Right lung (tissue), 5 donors: ENCODE results near the gene UBE2K. TPM values are rescaled to one million over a fixed set of nuclear protein-coding genes. Genes with fewer than 3 reads are reported as not detected.
"Not testable (repeated sequence)": the region's sequence is repeated elsewhere in the genome, so short reads cannot be mapped to it uniquely, and the experiment has no call there.

Experiments used
- DNase-seq, 2 donors: peaks; one replicate each; pipeline ENCODE4 v3.0.0-alpha.2; 2013
- polyA plus RNA-seq, 5 donors: library from polyadenylated mRNA; unstranded; fragments of 120-200 nt; gene quantifications; one replicate each; pipeline versions ENCODE4 v1.2.1 to v1.2.3, GENCODE V29; 2013; ENCODE audit warnings: inconsistent platforms in 1 of 5, low replicate concordance in 1 of 5; ENCODE audit not compliant: insufficient read length in 5 of 5, insufficient read depth in 1 of 5

UBE2K gene
- polyA plus RNA-seq, 5 donors = 62.0 to 83.4 (median 70.5) TPM

DNA sequence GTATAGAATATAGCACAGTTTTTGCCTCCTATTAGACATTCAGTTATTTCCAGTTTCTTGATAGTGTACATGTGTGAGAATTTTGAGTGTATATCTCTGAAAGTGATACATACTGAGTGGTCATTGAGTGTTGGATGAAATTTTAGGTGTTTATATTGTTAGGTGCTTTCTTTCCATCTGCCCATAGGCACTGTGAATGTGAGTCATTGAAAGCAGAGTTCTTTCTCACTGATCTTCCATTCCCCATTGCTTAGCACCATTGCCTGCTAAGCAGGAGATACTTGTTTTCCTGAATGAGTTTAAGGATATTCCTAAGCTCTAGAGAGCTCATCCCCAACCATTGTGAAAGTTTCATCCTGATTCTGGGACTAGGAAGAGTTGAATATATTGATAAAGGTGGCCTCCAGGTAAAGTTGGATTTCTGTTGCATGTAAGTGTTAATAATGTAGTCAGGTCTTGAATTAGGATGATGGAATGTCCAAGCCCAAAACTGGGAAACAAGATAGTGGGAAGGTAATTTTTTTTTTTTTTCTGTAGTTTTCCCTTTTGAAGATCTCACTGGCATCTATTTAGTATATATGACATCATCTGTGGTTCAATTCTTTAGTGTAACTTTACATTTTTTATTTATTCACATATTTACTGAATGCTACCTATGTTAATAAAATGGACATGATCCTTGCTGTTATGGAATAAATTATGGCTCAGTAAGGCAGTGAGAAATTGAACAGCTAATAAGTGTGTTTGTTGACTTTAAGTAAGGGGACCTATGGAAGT lies 22.1 kb downstream of the UBE2K start:
- no peak for DNase-seq

DNA sequence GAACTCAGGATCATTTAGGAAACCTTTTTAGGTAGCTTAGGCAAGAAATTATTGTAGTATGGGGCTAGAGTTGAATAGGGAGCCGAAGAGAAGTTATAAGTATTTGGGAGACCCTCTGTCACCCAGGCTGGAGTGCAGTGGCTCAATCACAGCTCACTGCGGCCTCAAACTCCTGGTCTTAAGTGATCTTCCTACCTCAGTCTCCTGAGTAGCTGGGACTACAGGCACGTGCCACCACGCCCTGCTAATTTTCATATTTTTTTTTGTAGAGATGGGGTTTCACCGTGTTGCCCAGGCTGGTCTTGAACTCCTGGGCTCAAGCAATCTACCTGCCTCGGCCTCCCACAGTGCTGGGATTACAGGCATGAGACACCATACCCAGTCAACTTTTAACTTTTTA lies 23.3 kb downstream of the UBE2K start:
- not testable (repeated sequence) for DNase-seq

DNA sequence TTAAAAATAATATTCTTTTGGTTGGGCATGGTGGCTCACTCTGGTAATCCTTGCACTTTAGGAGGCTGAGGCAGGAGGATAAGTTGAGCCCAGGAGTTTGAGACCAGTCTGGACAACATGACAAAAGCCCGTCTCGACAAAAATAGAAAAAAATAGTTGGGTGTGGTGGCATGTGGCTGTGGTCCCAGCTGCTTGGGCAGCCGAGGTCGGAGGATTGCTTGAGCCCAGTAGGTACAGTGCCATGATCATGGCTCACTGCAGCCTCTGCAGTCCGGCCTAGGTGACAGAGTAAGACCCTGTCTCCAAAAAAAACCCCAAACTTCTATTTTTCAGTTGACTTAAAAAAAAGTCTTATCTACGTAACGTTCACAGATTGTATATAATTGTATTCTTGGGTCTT lies 23.9 kb downstream of the UBE2K start:
- DNase-seq = no peak

DNA sequence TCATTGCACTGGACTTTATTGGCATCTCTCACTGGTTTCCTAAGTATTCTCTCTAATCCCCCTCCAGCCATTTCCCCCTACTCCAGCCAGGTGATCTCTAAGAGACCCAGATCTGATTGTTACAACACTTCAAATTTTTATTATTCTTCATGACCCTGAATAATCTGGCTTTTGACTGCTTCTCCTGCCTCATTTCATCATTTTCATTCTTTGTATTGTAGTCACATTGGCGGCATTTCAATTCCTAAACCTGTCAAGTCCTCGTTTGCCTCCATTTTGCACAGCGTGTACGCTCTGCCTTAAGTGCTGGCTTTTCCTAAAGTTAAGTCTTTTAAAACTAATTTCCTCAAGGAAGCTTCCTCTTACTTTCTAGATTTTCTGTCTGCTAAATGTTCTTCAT lies 31.6 kb downstream of the UBE2K start:
- no peak for DNase-seq

DNA sequence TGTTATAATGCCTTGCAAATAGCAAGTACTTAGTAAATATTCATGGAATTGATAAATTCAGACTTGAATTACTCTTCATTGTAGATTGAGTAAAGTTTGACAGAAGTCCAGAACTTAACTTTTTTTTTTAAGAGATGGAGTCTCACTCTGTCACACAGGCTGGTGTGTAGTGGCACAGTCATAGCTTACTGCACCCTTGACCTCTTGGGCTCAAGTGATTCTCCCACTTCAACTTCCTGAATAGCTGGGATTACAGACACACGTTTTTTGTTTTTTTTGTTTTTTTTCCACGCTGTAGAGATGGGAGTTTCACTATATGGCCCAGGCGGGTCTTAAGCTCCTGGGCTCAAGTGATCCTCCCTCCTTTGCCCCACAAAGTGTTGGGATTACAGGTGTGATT lies 32.1 kb downstream of the UBE2K start:
- no peak for DNase-seq

DNA sequence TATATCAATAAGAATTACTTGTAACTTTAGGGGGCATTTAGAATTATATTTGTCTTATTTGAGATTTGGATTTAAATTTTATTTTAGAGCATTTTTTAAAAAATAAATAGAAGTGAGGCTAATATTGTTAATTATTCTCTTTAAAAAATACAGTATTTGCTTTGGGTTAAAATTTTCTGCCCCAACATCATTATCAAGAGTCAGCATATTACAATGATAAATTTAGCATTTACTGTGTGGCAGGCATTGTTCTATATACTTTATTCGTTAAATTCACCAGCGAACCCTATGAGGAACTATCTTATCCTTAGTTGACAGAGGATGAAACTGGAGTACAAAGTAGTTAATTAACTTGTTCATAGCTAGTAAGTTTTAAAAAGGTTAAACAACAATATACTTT lies 34.0 kb downstream of the UBE2K start:
- no peak for DNase-seq

DNA sequence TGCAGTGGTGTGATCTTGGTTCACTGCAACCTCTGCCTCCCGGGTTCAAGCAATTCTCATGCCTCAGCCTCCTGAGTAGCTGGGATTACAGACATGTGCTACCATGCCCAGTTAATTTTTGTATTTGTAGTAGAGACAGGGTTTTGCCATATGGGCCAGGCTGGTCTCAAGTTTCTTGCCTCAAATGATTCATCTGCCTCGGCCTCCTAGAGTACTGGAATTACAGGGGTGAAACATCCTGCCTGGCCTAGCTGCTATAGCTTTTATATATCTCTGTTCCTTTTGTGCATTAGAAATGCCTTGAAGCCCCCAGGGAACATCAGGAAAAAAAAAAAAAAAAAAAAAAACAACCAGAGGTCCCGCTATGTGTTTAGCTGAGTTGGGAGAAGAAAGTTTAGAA lies 34.8 kb downstream of the UBE2K start:
- DNase-seq = no peak

DNA sequence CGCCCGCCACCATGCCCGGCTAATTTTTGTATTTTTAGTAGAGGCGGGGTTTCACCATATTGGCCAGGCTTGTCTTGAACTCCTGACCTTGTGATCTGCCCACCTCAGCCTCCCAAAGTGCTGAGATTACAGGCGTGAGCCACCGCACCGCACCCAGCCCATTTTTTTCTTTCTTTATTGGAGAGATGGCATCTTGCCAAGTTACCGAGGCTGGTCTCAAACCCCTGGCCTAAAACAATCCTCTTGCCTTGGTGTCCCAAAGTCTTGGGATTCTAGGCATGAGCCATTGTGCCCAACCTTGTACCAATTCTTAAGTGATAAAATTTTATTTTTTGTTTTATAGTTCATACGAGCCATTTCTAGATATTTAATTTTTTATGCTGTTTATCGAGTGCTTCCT lies 41.7 kb downstream of the UBE2K start:
- DNase-seq = not testable (repeated sequence)

DNA sequence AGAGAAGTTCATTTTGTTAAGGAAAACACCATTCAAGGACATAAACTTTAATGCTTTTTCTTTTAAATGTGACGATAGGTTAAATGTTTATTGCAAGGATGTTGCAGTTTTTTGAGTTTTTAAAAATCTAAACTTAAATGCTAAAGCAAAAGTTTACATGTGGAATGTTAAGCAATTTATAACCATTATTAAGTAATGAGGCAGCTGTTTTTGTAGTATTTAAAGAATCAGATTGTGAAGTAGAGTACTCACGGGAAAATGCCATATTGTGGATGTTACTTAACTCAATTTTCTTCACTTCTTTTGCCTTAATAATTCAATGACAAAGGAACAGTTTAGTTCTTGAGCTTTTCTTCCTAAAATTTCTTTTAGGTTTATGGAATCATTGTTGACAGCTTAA lies 43.5 kb downstream of the UBE2K start:
- no peak for DNase-seq

DNA sequence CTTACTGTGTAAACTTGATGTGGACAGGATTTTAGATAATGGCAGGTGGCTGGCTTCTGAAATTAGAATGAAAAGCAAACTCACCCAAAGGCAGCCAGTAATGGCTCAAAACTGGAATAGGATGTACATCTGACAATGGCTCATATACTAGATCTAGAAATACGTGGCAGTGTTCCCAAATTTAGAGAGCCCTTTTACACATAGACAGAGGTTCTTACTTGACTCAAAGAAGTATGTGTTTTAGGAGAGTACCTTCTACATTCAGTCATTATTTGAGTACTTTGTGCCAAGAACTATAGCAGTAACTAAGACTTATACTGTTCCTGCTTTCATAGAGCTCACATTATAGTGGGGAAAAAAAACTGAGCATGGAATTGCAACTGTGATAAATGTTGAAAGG lies 48.0 kb downstream of the UBE2K start:
- no peak for DNase-seq

DNA sequence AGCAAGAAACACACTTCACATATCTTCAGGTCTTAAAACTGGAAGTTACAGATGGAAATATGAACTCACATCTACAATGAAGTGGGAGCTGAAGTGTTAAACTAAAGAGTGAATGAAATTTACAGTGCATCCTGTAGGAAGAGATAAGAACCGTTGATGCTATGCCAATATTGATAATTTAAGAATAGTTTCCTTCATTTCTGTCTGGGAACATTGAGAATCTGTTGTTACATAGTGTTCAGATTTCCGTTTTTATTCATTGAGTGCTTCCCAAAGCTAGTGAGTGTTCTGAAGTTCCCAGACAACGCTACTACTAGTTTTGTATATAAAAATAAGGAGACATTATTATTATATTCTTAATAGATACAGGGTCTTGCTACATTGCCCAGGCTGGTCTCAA lies 52.3 kb downstream of the UBE2K start:
- no peak for DNase-seq

DNA sequence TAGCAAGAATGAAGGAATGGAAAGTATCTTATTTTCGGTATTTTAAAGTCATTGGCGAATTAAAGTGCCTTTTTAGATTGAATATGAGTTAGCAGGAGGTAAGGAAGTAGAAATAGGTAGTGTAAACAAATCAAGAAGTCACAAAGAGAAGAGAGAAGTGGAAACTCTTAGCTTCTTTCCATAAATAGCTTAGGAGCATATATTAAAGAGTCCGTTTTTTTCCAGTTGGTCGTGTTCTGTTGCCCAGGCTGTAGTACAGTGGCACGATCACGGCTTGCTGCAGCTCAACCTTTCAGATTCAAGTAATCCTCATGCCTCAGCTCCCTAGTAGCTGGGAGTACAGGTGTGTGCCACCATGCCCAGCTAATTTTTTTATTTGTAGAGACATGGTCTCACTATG lies 56.4 kb downstream of the UBE2K start:
- DNase-seq = no peak

DNA sequence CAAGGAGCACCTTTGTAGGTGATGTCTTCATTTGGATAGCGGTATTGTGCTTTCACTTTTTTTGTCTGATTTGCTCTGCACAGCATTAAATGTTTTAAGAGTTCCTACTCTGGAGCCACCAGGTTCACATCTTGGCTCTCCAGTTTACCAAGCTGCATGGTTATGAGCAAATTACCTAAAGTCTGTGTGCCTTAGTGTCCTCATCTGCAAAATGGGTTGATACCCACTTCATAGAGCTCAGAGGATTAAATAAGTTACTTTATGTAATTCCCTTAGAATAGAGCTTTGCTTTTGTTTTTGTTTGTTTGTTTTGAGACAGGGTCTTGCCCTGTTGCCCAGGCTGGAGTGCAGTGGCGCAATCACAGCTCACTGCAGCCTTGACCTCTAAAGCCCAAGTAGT lies 58.2 kb downstream of the UBE2K start:
- no peak for DNase-seq

DNA sequence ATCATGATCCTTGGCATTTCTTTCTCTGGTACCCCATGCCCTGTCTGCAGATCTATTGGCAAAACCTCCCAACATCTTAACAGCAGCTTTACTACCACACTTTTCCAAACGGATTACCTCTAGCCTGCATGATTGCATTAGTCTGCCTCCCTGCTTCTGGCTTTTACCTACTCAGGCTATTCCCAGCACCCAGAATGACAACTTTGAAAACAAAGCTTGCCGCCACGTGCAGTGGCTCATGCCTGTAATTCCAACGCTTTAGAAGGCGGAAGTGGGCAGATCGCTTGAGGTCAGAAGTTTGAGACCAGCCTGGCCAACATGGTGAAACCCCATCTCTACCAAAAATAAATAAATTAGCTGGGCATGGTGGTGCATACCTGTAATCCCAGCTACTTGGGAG lies 60.2 kb downstream of the UBE2K start:
- no peak for DNase-seq

DNA sequence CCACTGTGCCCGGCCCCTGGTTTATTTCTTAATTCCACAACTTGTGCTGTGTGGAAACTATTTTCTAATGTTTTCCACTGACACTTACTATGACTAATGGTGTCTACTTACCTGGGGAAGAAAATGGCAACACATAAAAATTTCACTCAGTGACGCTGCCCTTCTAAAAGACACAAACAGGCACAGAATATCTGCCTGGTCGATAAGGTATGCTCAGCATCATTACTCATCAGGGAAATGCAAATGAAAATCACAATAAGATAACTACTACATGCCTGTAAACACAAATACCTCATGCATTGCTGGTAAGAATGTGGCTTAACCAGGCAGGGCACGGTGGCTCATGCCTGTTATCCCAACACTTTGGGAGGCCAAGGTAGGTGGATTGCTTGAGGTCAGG lies 61.6 kb downstream of the UBE2K start:
- DNase-seq = no peak

DNA sequence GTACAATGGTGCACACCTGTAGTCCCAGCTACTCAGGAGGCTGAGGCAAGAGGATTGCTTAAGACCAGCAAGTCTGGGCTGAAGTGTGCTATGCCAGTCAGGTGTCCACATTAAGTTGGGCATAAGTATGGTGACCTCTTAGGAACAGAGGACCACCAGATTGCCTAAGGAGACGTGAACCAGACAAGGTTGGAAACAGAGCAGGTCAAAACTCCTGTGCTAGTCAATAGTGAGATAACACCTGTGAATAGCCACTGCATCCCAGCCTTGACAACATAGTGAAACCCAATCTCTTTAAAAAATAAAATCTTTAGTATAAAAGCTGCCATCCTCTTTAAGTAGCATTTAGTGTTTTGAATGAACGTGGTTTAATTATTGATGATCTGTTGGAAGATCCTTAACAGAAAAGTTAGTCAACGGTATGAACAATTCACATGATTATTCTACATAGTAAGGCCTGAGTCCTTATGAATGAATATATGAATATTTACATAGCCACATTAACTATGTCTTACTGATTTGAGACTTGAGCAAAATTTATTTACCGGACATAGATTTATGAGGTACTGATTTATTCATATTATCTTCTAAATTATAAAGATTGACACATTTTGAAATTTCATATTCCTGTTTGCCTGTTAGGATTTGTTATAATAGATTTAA lies 63.2 kb downstream of the UBE2K start:
- no peak for DNase-seq

DNA sequence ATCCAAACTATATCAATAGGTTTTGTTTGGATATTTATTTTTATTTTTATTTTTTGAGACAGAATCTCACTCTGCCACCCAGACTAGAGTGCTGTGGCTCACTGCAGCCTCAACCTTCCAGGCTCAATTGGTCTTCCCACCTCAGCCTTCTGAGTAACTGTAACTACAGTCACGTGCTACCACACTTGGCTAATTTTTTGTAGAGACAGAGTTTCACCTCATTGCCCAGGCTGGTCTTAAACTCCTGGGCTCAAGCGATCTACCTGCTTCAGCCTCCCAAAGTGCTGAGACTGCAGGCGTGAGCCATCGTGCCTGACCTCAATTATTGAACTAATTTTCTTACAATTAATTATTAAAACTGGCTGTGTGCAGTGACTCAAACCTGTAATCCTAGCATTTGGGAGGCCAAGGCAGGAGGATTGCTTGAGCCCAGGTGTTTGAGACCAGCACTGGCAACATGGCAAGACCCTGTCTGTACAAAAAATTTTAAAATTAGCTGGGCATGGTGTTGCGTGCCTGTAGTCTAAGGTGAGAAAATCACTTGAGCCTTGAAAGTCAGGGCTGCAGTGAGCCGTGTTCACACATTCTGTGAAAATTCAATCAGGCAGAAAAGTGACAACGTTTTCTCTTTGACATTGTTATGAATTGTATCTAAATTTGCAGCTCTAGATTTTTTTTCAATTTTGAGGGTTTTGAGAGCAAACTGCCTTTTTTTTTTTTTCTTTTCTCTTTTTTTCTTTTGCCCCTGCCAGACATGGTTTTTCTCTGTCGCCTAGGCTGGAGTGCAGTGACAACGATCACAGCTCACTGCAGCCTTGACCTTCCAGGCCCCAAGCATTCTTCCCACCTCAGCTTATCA lies 66.0 kb downstream of the UBE2K start:
- DNase-seq = no peak

DNA sequence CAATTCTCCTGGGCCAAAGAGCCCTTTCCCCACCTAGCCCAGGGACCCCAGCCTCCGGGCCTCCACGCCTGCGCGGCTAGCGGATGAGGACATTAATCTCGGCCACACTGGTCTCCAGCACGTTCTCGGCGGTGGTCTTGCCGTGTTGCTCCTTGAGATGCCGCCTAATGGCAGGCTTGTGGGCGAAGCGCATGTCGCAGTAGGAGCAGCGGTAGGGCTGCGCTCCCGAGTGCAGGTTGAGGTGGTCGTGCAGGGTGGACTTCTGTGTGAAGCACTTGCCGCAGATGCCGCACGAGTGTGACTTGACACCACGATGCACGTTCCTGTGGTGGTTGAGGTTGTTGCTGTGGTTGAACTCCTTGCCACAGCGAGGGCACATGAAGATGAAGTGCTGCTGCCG lies 72.1 kb downstream of the UBE2K start:
- no peak for DNase-seq

DNA sequence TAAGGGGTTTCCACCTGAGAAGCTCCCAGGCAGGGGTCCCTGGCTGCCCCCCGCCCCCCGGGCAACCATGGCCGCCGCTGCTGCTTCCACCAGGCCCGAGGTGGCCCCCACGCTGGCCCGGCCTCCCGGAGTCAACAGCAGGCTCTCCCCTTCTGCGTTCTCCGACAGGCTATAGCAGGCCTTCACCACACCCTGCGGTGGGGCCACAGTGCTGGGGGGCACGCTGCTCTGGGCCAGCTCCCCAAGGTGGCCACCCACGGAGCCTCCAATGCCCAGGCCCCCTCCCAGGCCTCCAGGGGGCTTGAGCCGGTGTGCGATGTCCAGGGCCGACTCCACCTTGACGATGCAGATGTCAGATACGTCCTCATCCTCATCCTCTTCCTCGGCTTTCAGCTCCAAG lies 72.5 kb downstream of the UBE2K start:
- DNase-seq = no peak

DNA sequence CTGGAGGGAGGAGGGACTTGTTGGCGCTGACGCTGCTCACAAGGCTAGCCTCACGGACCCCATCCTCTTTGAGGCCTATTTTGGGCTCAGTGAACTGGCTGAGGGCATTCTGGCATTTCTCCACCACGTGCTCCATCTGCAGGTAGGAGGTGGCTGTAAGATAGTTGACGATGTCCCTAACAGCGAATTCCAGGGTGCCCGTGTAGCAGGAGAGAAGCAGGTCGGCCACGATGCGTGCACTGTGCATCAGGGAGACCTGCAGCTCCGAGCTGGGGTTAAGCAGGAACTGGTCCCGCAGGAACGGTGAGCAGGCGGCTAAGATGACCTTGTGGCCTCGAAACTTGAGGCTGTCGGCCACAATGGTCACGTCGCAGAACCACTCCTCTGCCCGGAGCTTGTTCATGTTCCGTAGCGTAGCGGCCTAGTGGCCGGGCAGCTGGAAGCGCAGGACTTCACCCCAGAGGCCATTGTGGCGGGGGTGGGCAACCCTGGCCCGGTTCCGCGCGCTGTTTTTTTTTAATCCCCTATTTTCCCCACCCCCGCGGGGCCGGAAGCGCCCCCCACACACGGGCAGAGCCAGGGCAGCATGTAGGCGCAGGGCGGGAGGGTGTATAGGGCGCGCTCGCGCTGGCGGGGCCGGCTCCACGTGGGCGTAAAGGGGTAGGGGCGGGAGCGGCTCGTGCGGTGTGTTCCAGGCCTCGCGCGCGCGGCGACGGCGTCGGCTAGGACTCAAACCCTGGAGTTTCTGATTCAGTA lies 73.2 kb downstream of the UBE2K start:
- no peak for DNase-seq

DNA sequence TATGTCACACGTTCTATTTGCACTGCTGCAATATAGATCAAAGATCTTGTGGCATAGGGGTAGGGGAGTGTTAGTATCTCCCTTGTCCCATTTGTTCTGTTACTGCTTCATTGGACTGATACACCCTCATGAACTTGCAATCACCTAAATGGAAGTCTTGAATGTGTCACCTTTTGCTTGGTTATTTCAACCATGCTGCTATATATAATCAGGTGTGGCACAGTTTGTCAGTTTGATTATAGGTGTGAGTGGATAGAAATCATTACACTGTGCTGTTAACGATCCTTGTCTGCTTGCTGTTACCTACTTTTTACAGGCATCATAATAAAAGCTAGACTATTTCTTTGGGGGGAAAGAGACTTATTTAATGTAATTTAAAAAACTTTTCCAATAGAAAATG lies 84.1 kb downstream of the UBE2K start:
- not testable (repeated sequence) for DNase-seq

DNA sequence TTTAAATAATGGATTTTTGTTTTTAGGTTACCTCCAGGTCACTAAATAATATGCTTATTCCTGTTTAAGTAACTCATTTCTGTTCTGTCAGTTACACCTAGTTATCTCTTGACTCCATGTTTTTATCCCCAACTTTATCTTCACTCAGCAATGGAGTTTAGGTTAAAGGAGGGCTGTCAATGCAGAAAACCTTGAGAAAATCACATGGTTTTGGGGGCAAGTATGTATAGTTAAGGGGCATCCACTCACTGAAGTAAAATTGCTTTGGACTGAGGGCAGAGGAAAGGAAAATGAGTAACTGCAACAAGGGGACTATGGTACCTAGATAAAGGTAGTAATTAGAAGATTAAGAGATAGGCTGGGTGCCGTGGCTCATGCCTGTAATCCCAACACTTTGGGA lies 87.1 kb downstream of the UBE2K start:
- no peak for DNase-seq
